Epithelial cell of esophagus (primary cell): ENCODE data around the gene MMP14.

Source experiments
- DNase-seq: peaks from one replicate; pipeline ENCODE4 v3.0.0; 2010; ENCODE audit warnings: low read depth
- H3K4me3 ChIP-seq: 2 replicates; pipeline ENCODE4 v1.5.1; 2011; ENCODE audit warnings: mild to moderate bottlenecking, low read length, control low read depth
- TF ChIP-seq, protein P1 (sequence below): IDR thresholded peaks from 2 replicates; pipeline ENCODE4 v1.5.1; 2011; ENCODE audit warnings: low read depth, mild to moderate bottlenecking, low read length, control low read depth, inconsistent platforms; ENCODE audit not compliant: insufficient read depth; ENCODE audit errors: missing control alignments

MMP14 gene

DNA sequence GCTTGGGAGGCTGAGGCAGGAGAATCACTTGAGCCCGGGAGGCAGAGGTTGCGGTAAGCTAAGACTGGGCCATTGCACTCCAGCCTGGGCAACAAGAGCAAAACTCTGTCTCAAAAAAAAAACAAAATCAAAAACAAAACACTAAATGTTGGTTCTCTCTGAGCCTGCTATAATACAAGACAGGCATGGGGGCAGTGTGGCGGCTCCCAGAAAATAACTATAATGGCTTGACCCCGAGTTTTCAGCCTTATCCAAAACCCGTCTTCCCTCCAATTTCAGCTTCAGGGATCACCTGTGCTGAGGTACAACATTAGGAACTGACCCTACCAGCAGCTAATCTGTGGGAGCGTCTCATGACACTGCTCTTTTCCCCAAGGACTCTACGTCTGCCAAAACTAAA, 22.0 kb upstream of the MMP14 start:
- TF ChIP-seq, protein P1, sequence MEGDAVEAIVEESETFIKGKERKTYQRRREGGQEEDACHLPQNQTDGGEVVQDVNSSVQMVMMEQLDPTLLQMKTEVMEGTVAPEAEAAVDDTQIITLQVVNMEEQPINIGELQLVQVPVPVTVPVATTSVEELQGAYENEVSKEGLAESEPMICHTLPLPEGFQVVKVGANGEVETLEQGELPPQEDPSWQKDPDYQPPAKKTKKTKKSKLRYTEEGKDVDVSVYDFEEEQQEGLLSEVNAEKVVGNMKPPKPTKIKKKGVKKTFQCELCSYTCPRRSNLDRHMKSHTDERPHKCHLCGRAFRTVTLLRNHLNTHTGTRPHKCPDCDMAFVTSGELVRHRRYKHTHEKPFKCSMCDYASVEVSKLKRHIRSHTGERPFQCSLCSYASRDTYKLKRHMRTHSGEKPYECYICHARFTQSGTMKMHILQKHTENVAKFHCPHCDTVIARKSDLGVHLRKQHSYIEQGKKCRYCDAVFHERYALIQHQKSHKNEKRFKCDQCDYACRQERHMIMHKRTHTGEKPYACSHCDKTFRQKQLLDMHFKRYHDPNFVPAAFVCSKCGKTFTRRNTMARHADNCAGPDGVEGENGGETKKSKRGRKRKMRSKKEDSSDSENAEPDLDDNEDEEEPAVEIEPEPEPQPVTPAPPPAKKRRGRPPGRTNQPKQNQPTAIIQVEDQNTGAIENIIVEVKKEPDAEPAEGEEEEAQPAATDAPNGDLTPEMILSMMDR, result no peak
- H3K4me3 ChIP-seq, result no peak overlapping the region
- DNase-seq, result no peak

GRCh38 chr14:22814941-22815713, 21.3 kb upstream of the MMP14 start, which contains the start of gene SLC7A7:
TSS of gene SLC7A7 (minus strand) at chr14:22815435. CDS start at chr14:22813398, 2,037 bp downstream.
- TF ChIP-seq, protein P1, result no peak

GRCh38 chr14:22819151-22819988, 17.0 kb upstream of the MMP14 start:
- TF ChIP-seq, protein P1, result no peak
- no peak for DNase-seq
- H3K4me3 ChIP-seq, result no peak overlapping the region

More at GRCh38 chr14:22814941-22815713, 21.3 kb upstream of the MMP14 start, which contains the start of gene SLC7A7:
- DNase-seq, result no peak
- no peak within 1 kb of the TSS for H3K4me3 ChIP-seq

GRCh38 chr14:22820731-22821130, 15.7 kb upstream of the MMP14 start:
- DNase-seq, result peak; percentile 87
- TF ChIP-seq, protein P1, result no peak
- H3K4me3 ChIP-seq, result no peak overlapping the region

DNA sequence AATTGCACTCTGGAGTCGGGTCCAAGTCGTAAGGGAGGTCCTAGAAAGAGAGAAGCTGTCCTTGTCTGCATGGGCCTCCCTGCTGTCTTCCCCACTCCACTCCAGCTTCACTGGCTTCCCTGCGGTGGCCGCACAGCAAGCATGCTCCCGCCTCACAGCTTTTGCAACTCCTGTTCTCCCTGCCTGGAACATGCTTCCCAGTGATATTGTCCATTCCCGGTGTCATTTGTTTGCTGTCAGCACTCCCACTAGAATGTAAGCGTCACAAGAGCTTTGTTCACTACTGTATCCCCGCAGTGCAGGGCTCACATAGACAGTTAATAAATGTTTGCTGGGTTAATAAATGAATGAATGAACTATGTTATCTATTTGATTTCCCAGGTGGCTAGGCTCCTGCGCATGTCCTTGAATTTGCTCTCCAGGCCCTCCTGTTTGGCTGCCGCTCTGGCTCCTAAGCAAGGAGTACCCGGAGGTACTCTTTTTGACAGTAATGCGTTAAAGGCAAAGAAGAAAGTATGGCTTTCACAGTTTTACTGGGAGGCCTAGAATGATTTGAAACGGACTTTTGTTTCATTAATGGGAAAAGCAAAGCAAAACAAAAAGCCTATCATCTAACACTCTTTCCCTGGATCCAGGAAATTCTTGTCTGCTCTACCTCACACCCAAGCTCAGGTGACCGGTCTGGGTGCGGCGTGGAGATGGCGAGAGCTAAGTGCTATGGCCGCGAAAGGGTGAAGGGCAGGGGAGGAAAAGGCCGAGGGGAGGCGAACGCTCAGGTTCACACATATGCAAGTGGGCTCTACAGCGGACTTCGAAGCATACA, 15.0 kb upstream of the MMP14 start:
- H3K4me3 ChIP-seq, result no peak overlapping the region
- TF ChIP-seq, protein P1, result no peak

DNA sequence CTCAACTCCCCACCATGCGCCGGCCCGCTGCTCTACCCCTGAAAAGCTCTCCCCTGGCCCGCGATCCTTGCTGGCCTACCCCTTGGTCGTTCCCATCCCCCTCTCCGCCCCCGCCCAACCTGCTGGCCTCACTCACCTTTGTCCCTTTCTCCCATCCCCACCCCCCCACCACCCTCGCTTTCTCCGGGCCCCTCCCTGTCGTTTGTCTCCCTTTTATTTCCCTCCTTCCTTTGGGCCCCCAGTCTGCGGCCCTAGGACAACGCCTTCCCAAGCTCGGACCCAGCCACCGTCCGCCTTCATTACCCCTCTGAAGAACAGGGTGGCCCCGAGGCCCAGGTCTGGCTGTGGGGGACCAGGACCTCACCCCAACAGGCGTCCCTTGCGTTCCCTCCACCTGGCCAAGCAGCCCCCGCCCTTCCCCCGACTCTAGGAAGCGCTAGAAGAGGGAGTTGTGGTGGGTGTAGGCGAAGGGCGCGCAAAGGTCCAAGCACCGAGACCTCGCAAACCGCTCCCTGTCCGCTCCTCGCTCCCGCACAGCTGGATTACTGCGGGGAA, 14.3 kb upstream of the MMP14 start:
- H3K4me3 ChIP-seq, result peak overlapping the region; percentile 13
- DNase-seq, result no peak
- TF ChIP-seq, protein P1, result no peak

More for the DNA sequence above, 15.0 kb upstream of the MMP14 start:
- no peak for DNase-seq
